Fibroblast of pulmonary artery (primary cell): ENCODE results near the gene AGAP2.
"Not testable (repeated sequence)": the region's sequence is repeated elsewhere in the genome, so short reads cannot be mapped to it uniquely, and the experiment has no call there.

Experiments used
- DNase-seq: peaks from one replicate; pipeline ENCODE4 v3.0.0-alpha.2; 2010; ENCODE audit warnings: low read depth
- H3K4me3 ChIP-seq: replicated peaks from 2 replicates; pipeline ENCODE4 v1.5.1; 2011; ENCODE audit warnings: low read depth, mild to moderate bottlenecking, control low read depth, low read length, moderate library complexity
- CTCF ChIP-seq: IDR thresholded peaks from 2 replicates; pipeline ENCODE4 v1.5.1; 2011; ENCODE audit warnings: mild to moderate bottlenecking, control low read depth, low read length, inconsistent platforms; ENCODE audit errors: missing control alignments

Gene AGAP2

GRCh38 chr12:57724003-57724935, 14.3 kb downstream of the AGAP2 start:
- no peak for DNase-seq
- no peak overlapping the region for H3K4me3 ChIP-seq
- no peak for TF ChIP-seq CTCF

- no peak for TF ChIP-seq CTCF
- no peak overlapping the region for H3K4me3 ChIP-seq
- no peak for DNase-seq
These were observed 14.9 kb downstream of the AGAP2 start for GRCh38 chr12:57723630-57723962.

GRCh38 chr12:57722716-57723629, 15.6 kb downstream of the AGAP2 start:
- no peak overlapping the region for H3K4me3 ChIP-seq
- DNase-seq, result no peak
- no peak for TF ChIP-seq CTCF

- not testable (repeated sequence) for H3K4me3 ChIP-seq
These were observed 16.5 kb downstream of the AGAP2 start for GRCh38 chr12:57721846-57722608.

GRCh38 chr12:57720606-57721595, 17.6 kb downstream of the AGAP2 start:
- no peak for DNase-seq
- TF ChIP-seq CTCF, result no peak
- H3K4me3 ChIP-seq, result no peak overlapping the region

More at GRCh38 chr12:57721846-57722608, 16.5 kb downstream of the AGAP2 start:
- not testable (repeated sequence) for DNase-seq

GRCh38 chr12:57719777-57720605, 18.6 kb downstream of the AGAP2 start:
- TF ChIP-seq CTCF, result no peak
- no peak overlapping the region for H3K4me3 ChIP-seq
- DNase-seq, result no peak
